ACC112 (cell line): ENCODE data around the gene SCRT2.

Source experiments
- H2AFZ ChIP-seq: fragments of 200-600 bp; sonication (generic); one replicate; pipeline ENCODE4 v1.6.0; 2017; ENCODE audit warnings: antibody characterized with exemption, low read length; ENCODE audit not compliant: unreplicated experiment
- H3K27ac ChIP-seq: fragments of 200-600 bp; sonication (generic); 2 replicates; pipeline ENCODE4 v1.5.1; 2014; ENCODE audit warnings: low read depth, mild to moderate bottlenecking, antibody characterized with exemption, low read length, moderate library complexity
- H3K27me3 ChIP-seq: fragments of 200-600 bp; sonication (generic); 2 replicates; pipeline ENCODE4 v1.6.1; 2014; ENCODE audit warnings: mild to moderate bottlenecking, antibody characterized with exemption, low read length, moderate library complexity, mixed read lengths; ENCODE audit not compliant: insufficient read depth
- H3K36me3 ChIP-seq: fragments of 200-600 bp; sonication (generic); 2 replicates; pipeline ENCODE4 v1.6.1; 2016; ENCODE audit warnings: mild to moderate bottlenecking, antibody characterized with exemption, low read length, moderate library complexity, mixed read lengths; ENCODE audit not compliant: insufficient read depth
- H3K4me1 ChIP-seq: fragments of 200-600 bp; sonication (generic); one replicate; pipeline ENCODE4 v1.6.1; 2016; ENCODE audit warnings: low read length, mixed read lengths; ENCODE audit not compliant: insufficient read depth, unreplicated experiment, control insufficient read depth
- H3K4me3 ChIP-seq: fragments of 200-600 bp; sonication (generic); 2 replicates; pipeline ENCODE4 v1.5.1; 2014; ENCODE audit warnings: mild to moderate bottlenecking, low read depth, low read length
- H3K79me2 ChIP-seq: fragments of 200-600 bp; sonication (generic); one replicate; pipeline ENCODE4 v1.6.0; 2016; ENCODE audit warnings: low read length; ENCODE audit not compliant: control insufficient read depth, unreplicated experiment, insufficient read depth

Gene SCRT2

GRCh38 chr20:710780-711450 is 35.3 kb upstream of the SCRT2 start:
- Histone ChIP-seq H2AFZ (no peak overlapping the region), H3K27me3 (peaks cover 64% of the 10 kb centered on the region), H3K4me1 (no peaks in the 10 kb centered on the region), H3K27ac (no peak overlapping the region), H3K4me3 (no peak overlapping the region), H3K79me2 (no peaks in the 10 kb centered on the region), H3K36me3 (no peaks in the 10 kb centered on the region)

GRCh38 chr20:709991-710779 is 34.6 kb upstream of the SCRT2 start:
- Histone ChIP-seq H3K4me1 (no peaks in the 10 kb centered on the region), H3K79me2 (no peaks in the 10 kb centered on the region), H3K27ac (no peak overlapping the region), H3K36me3 (no peaks in the 10 kb centered on the region), H3K27me3 (peaks cover 64% of the 10 kb centered on the region), H2AFZ (no peak overlapping the region), H3K4me3 (no peak overlapping the region)

GRCh38 chr20:709423-709822 is 33.8 kb upstream of the SCRT2 start:
- peaks cover 63% of the 10 kb centered on the region for H3K27me3 ChIP-seq
- H3K4me3 ChIP-seq: no peak overlapping the region
- H3K36me3 ChIP-seq: no peaks in the 10 kb centered on the region
- H3K79me2 ChIP-seq: no peaks in the 10 kb centered on the region
- no peaks in the 10 kb centered on the region for H3K4me1 ChIP-seq
- no peak overlapping the region for H2AFZ ChIP-seq
- H3K27ac ChIP-seq: no peak overlapping the region

GRCh38 chr20:708956-709355 is 33.4 kb upstream of the SCRT2 start:
- H3K4me3 ChIP-seq: no peak overlapping the region
- H3K79me2 ChIP-seq: no peaks in the 10 kb centered on the region

GRCh38 chr20:707451-708110 is 32.0 kb upstream of the SCRT2 start:
- Histone ChIP-seq H3K27me3 (peaks cover 63% of the 10 kb centered on the region), H3K79me2 (no peaks in the 10 kb centered on the region), H3K4me3 (no peak overlapping the region), H3K4me1 (no peaks in the 10 kb centered on the region), H3K36me3 (no peaks in the 10 kb centered on the region), H2AFZ (no peak overlapping the region), H3K27ac (no peak overlapping the region)

More at GRCh38 chr20:708956-709355, 33.4 kb upstream of the SCRT2 start:
- no peak overlapping the region for H3K27ac ChIP-seq
- peaks cover 63% of the 10 kb centered on the region for H3K27me3 ChIP-seq
- H2AFZ ChIP-seq: no peak overlapping the region
- no peaks in the 10 kb centered on the region for H3K4me1 ChIP-seq
- no peaks in the 10 kb centered on the region for H3K36me3 ChIP-seq

- no peak overlapping the region for H3K27ac ChIP-seq
- H3K4me1 ChIP-seq: no peaks in the 10 kb centered on the region
- no peak overlapping the region for H3K4me3 ChIP-seq
- H3K27me3 ChIP-seq: peaks cover 63% of the 10 kb centered on the region
- no peak overlapping the region for H2AFZ ChIP-seq
- no peaks in the 10 kb centered on the region for H3K36me3 ChIP-seq
- no peaks in the 10 kb centered on the region for H3K79me2 ChIP-seq
Observed at GRCh38 chr20:706366-706885, 30.8 kb upstream of the SCRT2 start.

- Histone ChIP-seq H3K27me3 (peaks cover 53% of the 10 kb centered on the region), H3K27ac (no peak overlapping the region), H2AFZ (no peak overlapping the region), H3K4me3 (no peak overlapping the region), H3K4me1 (no peaks in the 10 kb centered on the region), H3K79me2 (no peaks in the 10 kb centered on the region), H3K36me3 (no peaks in the 10 kb centered on the region)
Observed at GRCh38 chr20:704726-705125, 29.1 kb upstream of the SCRT2 start.

- Histone ChIP-seq H3K27me3 (peaks cover 50% of the 10 kb centered on the region), H3K79me2 (no peaks in the 10 kb centered on the region), H3K4me1 (no peaks in the 10 kb centered on the region), H3K27ac (no peak overlapping the region), H3K36me3 (no peaks in the 10 kb centered on the region), H3K4me3 (no peak overlapping the region), H2AFZ (no peak overlapping the region)
Observed at GRCh38 chr20:703426-703825, 27.8 kb upstream of the SCRT2 start.

- H2AFZ ChIP-seq: no peak overlapping the region
- no peaks in the 10 kb centered on the region for H3K36me3 ChIP-seq
- no peaks in the 10 kb centered on the region for H3K79me2 ChIP-seq
- H3K27ac ChIP-seq: no peak overlapping the region
- H3K27me3 ChIP-seq: peaks cover 53% of the 10 kb centered on the region
- H3K4me3 ChIP-seq: no peak overlapping the region
- H3K4me1 ChIP-seq: no peaks in the 10 kb centered on the region
Observed at GRCh38 chr20:703006-703405, 27.4 kb upstream of the SCRT2 start.

- no peaks in the 10 kb centered on the region for H3K4me1 ChIP-seq
- H3K27ac ChIP-seq: no peak overlapping the region
- no peak overlapping the region for H2AFZ ChIP-seq
- H3K4me3 ChIP-seq: no peak overlapping the region
- peaks cover 63% of the 10 kb centered on the region for H3K27me3 ChIP-seq
- H3K79me2 ChIP-seq: no peaks in the 10 kb centered on the region
- no peaks in the 10 kb centered on the region for H3K36me3 ChIP-seq
Observed at GRCh38 chr20:701401-702129, 26.0 kb upstream of the SCRT2 start.
